SK-N-SH treated with all-trans-retinoic acid at 6 μM for 48 hours (cell line): ENCODE data around the gene NUCB2.
"Not testable (repeated sequence)": the region's sequence is repeated elsewhere in the genome, so short reads cannot be mapped to it uniquely, and the experiment has no call there.

Experiments
- ARNTL ChIP-seq: fragments of 450-650 bp; formaldehyde crosslinking; IDR thresholded peaks from 2 replicates; pipeline ENCODE4 v1.5.0; 2020; ENCODE audit warnings: low read depth, mild to moderate bottlenecking, moderate library complexity, borderline replicate concordance
- PATZ1 ChIP-seq: fragments of 250-450 bp; sonication (Bioruptor Pico); IDR thresholded peaks from 2 replicates; pipeline ENCODE4 v1.8.0; 2020; ENCODE audit warnings: mild to moderate bottlenecking, moderate library complexity, borderline replicate concordance
- RARB ChIP-seq: fragments of 250-450 bp; sonication (Bioruptor Pico); IDR thresholded peaks from 2 replicates; pipeline ENCODE4 v1.8.0; 2021; ENCODE audit warnings: mild to moderate bottlenecking, moderate library complexity
- SNAI2 ChIP-seq: fragments of 250-450 bp; sonication (Bioruptor Pico); IDR thresholded peaks from 2 replicates; pipeline ENCODE4 v1.5.0; 2020; ENCODE audit warnings: mild to moderate bottlenecking, moderate library complexity
- TCF4 ChIP-seq: fragments of 250-450 bp; sonication (Bioruptor Pico); IDR thresholded peaks from 2 replicates; pipeline ENCODE4 v1.8.0; 2021; ENCODE audit warnings: mild to moderate bottlenecking, moderate library complexity, borderline replicate concordance

- TF ChIP-seq PATZ1 (CRISPR knock-in tag); ARNTL (CRISPR knock-in tag); TCF4 (CRISPR knock-in tag); SNAI2 (CRISPR knock-in tag); RARB: not testable (repeated sequence)
These were observed 48.2 kb upstream of the NUCB2 start for GRCh38 chr11:17228186-17228925.
